ENCODE measurements around the gene C12orf76. TPM values are rescaled to one million over a fixed set of nuclear protein-coding genes. Genes with fewer than 3 reads are reported as not detected.

The C12orf76 gene
- total RNA-seq, 4 donors from 2014 or later, result 7.7 to 21.4 (median 12.4) TPM

GRCh38 chr12:110004598-110004997 is 43.7 kb downstream of the C12orf76 start:
- no peak for TF ChIP-seq CTCF (IDR thresholded peaks at IDR 0.05; ENCODE audit: low read depth)

- TF ChIP-seq CTCF (IDR thresholded peaks at IDR 0.05; ENCODE audit: low read depth), result no peak
These were observed 45.4 kb downstream of the C12orf76 start for GRCh38 chr12:110002676-110003515.

GRCh38 chr12:110001596-110001995 is 46.7 kb downstream of the C12orf76 start:
- TF ChIP-seq CTCF (IDR thresholded peaks at IDR 0.05; ENCODE audit: low read depth), result no peak

- no peak for TF ChIP-seq CTCF (IDR thresholded peaks at IDR 0.05; ENCODE audit: low read depth)
These were observed 48.3 kb downstream of the C12orf76 start for GRCh38 chr12:109999983-110000505.

- TF ChIP-seq CTCF (IDR thresholded peaks at IDR 0.05; ENCODE audit: low read depth), result no peak
These were observed 48.7 kb downstream of the C12orf76 start for GRCh38 chr12:109999649-109999971.

GRCh38 chr12:109998904-109999648 is 49.2 kb downstream of the C12orf76 start, which contains the start of gene ANKRD13A:
TSS of gene ANKRD13A (plus strand) at chr12:109999430. CDS start at chr12:109999689, 259 bp downstream.
- no peak for TF ChIP-seq CTCF (IDR thresholded peaks at IDR 0.05; ENCODE audit: low read depth)

Data from subcutaneous adipose tissue (tissue), 4 donors.